ENCODE data around the gene ZNF791.

The ZNF791 gene

DNA sequence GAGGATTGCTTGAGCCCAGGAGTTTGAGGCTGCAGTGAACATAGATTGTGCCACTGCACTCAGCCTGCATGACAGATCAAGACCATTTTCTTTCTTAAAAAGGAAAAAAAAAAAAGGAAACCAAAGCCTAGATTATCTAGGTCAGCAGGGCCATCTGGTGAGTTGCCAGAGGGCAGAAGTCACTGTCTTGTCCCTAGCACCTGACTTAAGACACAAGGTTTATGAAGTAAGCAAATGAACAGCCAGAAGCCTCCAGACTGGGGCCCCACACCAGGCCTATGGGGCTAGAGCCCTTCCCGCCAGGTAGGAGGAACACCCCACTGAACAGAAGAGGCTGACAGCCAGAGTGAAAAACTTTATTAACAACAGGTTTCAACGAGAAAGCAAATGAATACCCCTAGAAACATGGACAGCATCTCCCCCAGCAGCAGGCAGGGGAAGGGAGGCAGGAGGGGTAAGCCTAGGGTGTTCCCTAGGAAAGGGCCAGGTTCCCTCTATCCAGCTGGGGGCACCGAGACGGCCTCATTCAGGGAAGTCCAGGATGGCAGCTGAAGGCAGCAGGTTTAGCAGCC lies 57.1 kb downstream of the ZNF791 start:
- DNase-seq (ENCODE audit: low read depth): no peak
- TF ChIP-seq, protein P1, sequence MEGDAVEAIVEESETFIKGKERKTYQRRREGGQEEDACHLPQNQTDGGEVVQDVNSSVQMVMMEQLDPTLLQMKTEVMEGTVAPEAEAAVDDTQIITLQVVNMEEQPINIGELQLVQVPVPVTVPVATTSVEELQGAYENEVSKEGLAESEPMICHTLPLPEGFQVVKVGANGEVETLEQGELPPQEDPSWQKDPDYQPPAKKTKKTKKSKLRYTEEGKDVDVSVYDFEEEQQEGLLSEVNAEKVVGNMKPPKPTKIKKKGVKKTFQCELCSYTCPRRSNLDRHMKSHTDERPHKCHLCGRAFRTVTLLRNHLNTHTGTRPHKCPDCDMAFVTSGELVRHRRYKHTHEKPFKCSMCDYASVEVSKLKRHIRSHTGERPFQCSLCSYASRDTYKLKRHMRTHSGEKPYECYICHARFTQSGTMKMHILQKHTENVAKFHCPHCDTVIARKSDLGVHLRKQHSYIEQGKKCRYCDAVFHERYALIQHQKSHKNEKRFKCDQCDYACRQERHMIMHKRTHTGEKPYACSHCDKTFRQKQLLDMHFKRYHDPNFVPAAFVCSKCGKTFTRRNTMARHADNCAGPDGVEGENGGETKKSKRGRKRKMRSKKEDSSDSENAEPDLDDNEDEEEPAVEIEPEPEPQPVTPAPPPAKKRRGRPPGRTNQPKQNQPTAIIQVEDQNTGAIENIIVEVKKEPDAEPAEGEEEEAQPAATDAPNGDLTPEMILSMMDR (conservative IDR thresholded peaks at IDR 0.05; ENCODE audit: low read depth, low read length): no peak
- peak overlapping the region; percentile 96 for H3K4me3 ChIP-seq (ENCODE audit: low read length)

DNA sequence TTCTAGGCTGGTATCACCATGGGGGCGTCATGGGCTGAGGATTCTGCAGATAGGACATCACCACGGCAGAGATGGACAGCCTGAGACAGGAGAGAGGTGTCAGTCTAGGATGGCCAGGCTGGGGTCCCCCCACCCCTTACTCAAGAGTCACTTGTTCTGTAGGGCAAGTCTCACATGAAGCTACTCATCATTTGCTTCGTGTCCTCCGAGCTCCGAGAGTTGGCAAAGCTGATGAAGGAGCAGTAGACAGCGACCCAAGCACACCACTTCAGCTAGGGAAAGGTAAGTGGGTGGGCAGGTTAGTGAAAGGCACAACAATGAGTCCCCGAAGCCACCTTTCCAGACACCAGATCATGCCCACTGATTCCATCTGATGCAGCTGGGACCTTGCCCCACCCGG lies 57.6 kb downstream of the ZNF791 start:
- TF ChIP-seq, protein P1 (conservative IDR thresholded peaks at IDR 0.05; ENCODE audit: low read depth, low read length): no peak
- H3K4me3 ChIP-seq (ENCODE audit: low read length): peak overlapping the region; percentile 96
- DNase-seq (ENCODE audit: low read depth): no peak

DNA sequence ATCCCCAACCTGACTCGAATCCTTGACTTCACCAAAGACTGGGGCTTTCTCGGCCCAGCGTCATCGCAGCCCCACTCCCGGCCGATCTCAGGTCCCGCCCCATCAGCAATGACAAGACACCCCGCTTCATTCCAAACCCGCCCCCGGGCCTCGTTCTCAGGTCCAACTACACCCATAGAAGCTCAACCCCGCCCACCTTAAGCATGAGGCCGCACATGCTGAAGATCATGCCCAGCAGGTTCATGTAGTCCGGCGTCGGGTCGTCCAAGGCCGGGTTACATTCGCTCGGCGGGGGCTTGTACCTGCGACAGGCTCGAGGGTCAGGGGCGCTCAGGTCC lies 58.2 kb downstream of the ZNF791 start:
- no peak for DNase-seq (ENCODE audit: low read depth)
- TF ChIP-seq, protein P1 (conservative IDR thresholded peaks at IDR 0.05; ENCODE audit: low read depth, low read length): no peak
- H3K4me3 ChIP-seq (ENCODE audit: low read length): peak overlapping the region; percentile 96

DNA sequence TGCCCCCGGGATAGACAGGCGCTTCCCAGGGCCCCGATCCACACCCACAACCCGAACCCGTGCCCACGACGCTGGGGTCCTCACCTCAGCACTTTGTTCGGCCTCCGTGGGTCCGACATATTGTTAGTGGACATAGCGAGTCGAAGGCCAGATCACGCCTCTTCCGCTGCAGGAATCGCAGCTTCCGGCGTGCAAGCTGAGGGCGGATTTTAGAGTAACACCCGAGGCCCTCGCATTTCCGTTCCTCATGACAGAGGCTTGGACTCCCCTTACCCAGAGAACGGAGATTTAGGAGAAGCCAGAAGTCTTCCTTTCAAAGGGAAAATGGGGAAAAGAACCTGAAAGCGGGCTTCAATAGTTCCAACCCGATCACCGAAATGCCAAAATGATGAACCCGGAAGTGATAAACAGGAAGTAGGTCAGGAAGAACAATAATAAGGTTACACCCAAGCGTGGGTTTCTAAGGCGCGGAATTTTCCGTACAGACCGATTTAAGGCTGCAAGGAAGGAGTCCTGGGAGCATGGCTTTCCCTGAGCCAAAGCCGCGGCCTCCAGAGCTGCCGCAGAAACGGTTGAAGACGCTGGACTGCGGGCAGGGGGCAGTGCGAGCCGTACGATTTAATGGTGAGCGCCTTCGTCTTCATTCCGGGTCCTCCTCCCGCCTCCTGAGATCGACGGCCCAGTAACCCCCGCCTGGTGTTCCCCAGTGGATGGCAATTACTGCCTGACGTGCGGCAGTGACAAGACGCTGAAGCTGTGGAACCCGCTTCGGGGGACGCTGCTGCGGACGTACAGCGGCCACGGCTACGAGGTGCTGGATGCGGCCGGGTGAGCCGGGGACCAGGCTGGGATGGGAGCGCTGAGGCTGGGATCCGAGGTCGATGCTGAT lies 58.8 kb downstream of the ZNF791 start:
- peak; percentile 48 for DNase-seq (ENCODE audit: low read depth)
- TF ChIP-seq, protein P1 (conservative IDR thresholded peaks at IDR 0.05; ENCODE audit: low read depth, low read length): no peak
- peak overlapping the region; percentile 96 for H3K4me3 ChIP-seq (ENCODE audit: low read length)

DNA sequence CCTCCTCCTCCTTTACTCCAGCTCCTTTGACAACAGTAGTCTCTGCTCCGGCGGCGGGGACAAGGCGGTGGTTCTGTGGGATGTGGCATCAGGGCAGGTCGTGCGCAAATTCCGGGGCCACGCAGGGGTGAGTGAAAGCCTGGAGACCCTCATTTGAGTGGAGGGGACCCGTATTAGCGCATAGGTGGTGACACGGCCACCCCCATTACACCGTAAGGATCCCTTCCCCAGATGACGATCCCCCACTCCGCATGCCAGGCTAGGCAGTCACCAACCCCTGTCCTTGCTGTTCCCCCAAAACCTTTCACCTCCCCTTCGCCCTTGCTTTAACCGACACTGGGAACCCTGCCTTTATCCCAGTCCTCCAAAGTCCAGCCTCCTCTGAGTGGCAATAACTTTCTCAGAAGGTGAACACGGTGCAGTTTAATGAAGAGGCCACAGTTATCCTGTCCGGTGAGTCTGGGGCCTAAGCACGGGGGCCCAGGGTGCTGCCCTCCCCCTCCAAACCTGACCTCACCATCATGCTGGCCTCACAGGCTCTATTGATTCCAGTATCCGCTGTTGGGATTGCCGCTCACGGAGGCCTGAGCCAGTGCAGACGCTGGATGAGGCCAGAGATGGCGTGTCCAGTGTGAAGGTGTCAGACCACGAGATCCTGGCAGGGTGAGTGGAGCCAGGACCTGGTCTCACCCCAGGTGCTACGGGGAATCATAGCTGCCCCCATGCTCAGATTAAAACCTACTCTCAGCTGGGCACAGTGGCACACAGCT lies 59.6 kb downstream of the ZNF791 start:
- no peak for DNase-seq (ENCODE audit: low read depth)
- peak overlapping the region; percentile 96 for H3K4me3 ChIP-seq (ENCODE audit: low read length)
- TF ChIP-seq, protein P1 (conservative IDR thresholded peaks at IDR 0.05; ENCODE audit: low read depth, low read length): no peak

DNA sequence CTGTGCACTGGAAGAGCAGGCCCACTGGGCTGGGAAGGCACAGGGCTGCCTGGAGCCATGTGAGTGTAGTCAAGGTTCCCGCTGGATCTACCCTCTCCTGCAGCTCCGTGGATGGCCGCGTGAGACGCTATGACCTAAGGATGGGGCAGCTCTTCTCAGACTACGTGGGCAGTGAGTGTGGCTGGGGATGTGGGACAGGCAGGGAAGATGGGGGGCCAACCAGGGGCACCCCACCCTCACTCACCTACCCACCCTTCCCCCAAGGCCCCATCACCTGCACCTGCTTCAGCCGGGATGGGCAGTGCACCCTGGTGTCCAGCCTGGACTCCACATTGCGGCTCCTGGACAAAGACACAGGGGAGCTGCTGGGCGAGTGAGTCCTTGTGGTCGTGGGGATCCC lies 62.0 kb downstream of the ZNF791 start:
- no peak for DNase-seq (ENCODE audit: low read depth)
- no peak overlapping the region for H3K4me3 ChIP-seq (ENCODE audit: low read length)

More for the DNA sequence above, 62.0 kb downstream of the ZNF791 start:
- TF ChIP-seq, protein P1 (conservative IDR thresholded peaks at IDR 0.05; ENCODE audit: low read depth, low read length): no peak
